NCI-H146 treated with DMSO at 0.1 percent for 48 hours (cell line): ENCODE results near the gene EWSR1.

Experiments
- DNase-seq: peaks from one replicate; lab custom pipeline; 2025; ENCODE audit not compliant: unreplicated experiment; lab: John Stamatoyannopoulos, UW

The EWSR1 gene

DNA sequence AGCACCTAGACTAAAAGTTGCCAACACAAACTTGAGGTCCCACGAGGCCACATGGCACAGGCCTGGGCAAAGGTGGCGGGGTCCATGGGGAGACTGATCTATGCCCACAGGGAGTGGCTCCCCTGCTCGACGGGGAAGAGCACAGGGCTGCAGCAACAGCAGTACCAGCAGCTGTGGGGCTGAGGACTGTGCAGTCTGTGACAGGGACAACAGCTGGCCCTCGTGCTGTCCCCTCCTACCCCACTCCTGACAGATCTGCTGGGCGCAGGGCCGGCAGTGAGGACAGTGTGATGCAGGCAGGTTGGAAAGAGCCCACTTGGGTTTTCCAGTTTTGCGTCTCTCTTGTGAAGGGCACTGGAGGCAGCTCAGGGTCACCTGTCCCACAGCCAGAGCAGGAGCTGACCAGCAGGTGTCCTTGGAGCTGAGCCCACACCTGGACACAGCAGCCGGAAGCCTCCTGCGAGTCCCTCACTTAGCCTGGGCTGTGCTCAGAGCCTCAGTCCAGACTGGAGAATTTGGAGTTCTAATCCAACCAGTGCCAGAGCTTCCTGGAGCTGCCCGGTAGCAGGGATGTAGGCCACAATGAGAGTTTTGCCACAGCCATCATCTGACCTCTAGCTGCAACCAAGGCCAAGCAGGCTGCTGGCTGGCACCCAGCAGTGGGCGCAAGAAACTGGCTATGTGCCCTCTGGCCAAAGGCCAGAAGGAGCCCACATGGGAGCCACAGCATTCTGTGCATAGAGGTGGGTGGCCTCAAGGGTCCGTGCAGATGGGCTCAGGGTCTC, 34.8 kb downstream of the EWSR1 start:
- no peak for DNase-seq

DNA sequence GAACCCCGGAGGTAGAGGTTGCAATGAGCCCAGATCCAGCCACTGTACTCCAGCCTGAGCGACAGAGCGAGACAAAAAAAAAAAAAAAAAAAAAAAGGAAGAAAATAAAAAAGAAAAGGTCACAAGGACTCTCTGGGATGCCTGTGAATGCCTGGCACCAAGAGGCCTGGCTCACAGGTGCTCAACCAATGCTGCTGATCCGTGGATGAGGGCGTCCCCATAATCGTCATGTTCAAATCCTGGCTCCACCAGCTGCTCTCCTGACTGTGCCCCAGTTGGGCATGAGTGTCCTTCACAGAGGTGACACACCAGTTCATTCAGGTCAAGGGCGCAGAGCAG, 37.7 kb downstream of the EWSR1 start:
- DNase-seq, result no peak

DNA sequence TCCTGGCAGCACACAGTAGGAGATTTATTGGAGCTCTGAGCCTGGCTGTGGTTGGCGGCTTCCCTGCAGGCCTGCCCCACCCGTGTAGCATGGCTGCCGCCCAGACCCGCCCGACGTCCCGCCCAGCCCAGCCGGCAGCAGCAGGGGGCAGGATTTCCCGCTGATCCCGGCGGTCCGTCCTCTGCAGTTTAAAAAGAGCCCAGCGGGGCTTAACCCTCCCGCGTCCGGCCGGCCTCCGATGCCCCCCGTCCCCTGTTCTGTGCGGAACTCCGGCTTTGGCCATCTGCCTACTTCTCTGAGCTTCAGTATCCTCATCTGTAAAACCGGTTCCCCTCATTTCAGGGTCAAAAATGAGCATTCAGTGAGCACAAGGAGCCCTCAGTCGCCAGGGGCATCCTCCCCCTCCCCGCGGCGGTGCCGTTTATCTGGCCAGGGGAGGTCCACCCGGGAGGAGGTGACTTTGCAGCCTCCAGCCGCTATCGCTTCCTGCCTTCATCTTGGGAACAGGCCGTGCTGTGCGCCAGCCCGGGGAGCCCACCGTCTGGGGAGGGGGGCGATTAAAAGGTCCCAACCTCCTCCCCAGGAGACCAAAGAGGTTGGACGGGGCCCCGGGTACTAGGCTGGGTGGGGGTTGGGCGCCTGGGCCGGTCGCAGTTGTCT, 38.2 kb downstream of the EWSR1 start, which contains the start of gene GAS2L1:
GAS2L1 (plus strand) TSS at position 476 of the 660 bp plus-strand sequence. CDS start 1,456 bp downstream, outside the sequence.
- peak; percentile 41 for DNase-seq

DNA sequence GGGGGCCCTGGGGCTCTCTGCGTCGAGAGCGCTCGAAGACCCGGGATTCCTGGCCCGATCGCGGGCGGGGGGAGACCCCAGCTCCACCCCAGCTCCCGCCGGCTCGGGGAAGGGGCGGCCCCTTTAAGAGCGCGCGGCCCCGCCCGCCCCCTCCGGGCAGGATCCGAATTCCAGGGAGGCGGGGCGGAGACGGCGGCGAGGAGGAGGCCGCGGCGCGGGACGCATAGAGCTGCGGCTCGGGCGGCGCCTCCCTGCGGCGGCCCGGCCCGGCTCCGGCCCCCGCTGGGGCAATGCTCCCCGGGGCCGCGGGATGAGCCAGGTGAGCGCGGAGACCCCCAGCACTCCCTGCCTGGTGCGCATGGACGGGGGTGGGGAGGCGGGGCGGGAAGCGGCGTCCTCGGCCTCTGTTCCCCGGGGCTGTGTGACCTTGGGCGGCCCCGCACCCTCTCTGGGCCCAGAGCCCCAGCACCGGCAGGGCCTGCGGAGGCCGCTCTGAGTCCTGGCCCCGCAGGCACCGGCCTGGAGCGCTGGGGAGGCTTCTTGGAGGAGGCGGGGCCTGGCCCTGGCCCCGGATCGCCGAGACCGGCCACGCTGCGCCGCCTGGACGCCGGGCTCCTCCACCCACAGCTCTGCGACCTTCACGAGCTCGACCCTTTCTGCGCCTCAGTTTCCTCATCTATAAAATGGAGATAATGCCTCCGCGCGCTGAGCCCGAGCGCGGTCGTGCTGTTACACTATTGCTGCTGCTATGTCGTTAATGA, 38.9 kb downstream of the EWSR1 start:
- peak; percentile 36 for DNase-seq

DNA sequence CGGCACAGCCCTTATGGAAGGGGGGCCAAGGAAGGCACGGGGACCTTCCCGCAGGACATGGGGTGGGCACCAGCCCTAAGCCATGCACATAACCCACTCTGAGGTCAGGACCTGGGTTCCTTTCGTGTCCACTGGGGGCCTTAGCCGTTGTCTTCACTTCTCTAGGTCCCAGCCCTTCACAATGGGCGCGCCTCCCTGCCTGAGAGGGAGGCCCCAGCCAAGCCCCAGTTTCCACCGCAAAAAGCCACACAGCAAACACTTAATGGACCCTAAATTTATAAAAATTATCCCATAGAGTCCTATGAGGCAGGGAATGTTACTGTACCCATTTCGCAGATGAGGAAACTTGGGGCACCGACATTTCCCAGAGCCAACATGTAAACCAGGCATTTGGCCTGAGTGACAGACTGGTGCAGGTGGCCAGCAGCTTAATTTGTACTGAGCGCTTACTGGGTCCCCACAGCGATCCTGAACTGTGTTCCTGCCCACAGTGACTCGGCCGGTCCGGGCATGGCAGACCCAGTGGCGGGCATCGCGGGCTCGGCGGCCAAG, 39.6 kb downstream of the EWSR1 start:
- DNase-seq, result no peak

DNA sequence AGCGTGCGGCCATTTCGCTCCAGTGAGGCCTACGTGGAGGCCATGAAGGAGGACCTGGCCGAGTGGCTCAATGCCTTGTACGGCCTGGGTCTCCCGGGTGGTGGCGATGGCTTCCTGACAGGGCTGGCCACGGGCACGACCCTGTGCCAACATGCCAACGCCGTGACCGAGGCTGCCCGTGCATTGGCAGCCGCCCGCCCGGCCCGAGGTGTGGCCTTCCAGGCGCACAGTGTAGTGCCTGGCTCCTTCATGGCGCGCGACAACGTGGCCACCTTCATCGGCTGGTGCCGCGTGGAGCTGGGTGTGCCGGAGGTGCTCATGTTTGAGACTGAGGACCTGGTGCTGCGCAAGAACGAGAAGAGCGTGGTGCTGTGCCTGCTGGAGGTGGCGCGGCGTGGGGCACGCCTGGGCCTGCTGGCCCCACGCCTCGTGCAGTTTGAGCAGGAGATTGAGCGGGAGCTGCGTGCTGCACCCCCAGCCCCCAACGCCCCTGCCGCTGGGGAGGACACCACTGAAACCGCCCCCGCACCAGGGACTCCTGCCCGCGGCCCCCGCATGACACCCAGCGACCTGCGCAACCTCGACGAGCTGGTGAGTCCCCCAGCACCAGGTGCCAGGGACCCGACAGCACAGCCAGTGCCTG, 40.2 kb downstream of the EWSR1 start:
- DNase-seq, result no peak

DNA sequence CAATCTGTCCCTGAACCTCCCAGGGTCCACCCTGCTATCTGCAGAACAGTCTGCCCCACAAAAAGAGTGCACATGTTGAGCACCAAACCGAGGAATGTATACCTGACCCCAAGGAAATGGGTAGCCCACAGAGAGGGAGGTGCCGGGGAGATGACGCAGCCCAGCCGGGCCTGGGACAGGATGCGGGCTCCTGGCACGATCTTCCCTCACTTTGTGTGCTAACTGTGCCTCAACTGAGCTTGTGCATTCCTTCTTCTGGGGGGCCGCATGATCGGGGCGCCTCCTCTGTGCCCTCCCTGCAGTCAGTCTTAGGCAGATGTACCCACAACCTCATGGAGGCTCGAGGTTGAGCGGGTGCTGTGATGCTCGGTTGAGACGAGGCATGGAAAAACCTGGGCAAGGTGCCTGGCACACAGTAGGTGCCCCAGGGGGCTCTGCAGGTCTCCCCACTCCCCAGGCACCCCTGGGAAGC, 40.8 kb downstream of the EWSR1 start:
- DNase-seq, result no peak

DNA sequence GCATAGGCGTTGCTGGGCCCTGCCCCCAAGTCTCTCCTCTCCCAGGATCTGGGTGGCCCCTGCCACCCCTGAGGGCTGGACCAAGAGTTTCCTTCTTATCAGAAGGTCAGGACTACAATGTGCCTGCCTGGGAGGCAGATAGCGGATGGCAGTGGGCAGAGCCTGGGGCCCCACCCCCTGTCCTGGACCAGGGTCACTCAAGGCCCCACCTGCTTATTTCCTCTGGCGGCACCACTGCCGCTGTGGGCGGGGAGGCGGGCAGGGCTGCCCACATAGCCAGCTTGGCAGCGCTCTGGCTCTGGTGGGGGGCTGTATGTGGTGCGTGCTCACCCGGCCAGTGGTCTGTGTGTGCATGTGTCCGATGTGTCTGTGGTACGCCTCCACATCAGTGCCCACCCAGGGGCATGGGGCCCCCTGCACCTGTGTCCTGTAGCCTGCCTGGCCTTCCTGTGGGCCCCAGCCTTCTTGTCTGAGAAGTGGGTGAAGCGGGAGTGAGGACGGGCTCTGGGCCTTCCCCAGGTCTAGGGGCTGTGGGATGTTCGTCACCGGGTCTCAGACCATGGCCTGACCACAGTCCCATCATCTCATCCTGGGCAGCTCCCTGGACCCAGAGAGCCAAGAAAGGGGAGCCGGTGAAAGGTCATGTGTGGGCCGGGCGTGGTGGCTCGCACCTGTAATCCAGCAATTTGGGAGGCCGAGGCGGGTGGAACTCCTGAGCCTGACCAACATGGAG, 41.4 kb downstream of the EWSR1 start:
- DNase-seq, result no peak

DNA sequence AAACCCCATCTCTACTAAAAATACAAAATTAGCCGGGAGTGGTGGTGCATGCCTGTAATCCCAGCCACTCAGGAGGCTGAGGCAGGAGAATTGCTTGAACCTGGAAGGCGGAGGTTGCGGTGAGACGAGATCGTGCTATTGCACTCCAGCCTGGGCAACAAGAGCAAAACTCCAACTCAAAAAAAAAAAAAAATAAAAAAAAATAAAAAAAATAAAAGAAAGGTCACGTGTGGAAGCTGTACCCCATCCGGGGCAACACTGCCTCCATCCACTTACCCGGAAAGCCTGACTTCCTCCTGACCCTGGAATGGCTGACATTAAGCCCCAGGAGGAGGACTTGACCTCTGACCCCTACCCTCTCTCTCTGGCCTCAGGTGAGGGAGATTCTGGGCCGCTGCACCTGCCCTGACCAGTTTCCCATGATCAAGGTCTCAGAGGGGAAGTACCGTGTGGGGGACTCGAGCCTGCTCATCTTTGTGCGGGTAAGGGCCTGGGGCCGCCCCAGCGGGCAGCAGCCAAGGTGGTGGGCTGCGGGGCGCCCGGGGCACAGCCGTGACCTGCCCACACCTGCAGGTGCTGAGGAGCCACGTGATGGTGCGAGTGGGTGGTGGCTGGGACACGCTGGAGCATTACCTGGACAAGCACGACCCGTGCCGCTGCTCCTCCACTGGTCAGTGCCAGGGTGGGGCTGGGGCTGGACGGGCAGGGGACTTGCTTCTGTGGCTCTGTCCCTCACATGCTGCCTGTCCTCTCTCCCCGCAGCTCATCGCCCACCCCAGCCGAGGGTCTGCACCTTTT, 42.2 kb downstream of the EWSR1 start:
- no peak for DNase-seq

DNA sequence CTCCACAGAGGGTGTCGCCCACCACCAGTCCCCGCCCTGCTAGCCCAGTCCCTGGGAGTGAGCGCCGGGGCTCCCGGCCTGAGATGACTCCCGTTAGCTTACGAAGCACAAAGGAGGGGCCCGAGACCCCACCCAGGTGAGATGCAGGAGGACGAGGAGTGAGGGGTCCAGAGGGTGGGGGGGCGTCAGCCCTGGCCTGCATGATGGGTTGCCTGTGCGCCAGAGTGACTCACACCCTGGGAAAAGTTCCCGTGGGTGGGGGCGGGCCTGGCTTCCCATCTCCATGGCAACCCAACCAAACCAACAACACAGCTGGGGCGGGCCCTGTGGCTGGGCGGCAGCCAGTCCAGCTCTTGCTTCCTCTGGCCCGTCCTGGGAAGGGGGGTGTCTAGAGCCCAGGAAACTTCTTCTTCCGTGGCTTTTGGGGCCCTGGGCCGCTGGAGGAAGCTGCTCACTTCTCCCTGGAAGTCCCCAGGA, 42.8 kb downstream of the EWSR1 start:
- DNase-seq, result no peak

DNA sequence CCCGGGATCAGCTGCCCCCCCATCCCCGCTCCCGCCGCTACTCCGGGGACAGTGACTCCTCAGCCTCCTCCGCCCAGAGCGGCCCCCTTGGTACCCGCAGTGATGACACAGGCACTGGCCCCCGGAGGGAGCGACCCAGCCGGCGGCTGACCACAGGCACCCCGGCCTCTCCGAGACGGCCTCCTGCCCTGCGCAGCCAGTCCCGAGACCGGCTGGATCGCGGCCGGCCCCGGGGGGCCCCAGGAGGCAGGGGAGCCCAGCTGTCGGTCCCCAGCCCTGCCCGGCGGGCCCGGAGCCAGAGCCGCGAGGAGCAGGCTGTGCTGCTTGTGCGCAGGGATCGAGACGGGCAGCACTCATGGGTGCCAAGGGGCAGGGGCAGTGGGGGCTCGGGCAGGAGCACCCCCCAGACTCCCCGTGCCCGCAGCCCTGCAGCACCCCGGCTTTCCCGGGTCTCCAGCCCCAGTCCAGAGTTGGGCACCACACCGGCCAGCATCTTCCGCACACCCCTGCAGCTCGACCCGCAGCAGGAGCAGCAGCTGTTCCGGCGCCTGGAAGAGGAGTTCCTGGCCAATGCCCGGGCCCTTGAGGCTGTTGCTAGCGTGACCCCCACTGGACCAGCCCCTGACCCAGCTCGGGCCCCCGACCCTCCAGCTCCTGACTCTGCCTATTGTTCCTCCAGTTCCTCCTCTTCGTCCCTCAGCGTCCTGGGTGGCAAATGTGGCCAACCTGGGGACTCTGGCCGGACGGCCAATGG, 43.6 kb downstream of the EWSR1 start:
- no peak for DNase-seq

DNA sequence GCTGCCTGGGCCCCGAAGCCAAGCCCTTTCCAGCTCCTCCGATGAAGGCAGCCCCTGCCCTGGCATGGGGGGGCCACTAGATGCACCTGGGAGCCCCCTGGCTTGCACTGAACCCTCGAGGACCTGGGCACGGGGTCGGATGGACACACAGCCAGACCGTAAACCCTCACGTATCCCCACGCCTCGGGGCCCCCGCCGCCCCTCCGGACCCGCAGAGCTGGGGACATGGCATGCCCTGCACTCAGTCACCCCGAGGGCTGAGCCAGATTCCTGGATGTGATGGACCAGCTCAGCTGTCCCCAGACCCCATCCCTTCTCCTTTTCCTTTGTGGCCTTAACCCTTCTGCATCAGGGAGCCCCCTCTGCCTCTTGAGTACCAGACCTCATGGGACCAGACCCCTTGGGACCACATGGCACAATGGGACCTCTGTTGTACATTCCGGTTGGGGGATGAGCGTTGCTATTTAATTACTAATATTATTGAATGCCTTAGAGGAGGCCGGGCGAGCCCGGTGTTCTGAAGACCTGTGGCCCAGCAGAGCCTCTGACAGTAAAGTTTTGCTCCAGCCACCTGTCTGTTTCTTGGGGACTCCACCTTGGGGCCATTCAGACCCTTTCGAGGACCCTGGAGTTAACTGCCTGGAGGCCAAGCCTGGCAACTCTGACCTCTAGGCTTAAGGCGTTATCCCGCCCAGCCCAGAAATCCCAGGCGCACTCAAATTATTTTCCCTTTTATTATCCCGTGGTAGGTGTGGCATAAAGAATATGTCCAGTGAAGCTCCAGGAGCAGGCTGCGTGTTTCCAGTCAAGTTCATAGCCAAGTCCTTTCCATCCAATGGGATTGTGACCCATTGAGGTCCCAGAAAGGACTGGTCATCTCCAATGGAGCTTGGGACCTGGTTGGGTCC, 44.4 kb downstream of the EWSR1 start:
- no peak for DNase-seq

DNA sequence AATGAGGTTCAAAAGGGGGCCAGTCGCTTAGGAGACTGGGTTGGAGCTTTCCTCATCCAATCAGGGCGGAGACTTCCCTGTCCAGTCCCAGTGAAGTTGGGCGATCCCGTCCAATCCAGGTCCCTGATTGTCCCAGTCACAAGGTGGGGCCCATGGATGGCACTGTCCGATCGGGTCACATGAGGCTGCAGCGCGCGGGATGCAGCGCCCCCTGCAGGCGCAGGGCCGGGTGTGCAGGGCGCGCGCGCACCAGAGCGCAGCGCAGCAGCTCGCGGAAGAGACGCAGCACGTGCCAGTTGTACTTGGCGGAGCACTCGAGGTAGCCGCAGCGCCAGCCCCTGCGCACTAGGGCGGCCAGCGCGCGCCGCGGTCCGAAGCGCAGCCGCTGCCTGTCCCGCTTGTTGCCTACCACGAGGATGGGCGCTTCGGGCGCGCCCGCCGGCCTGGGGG, 45.1 kb downstream of the EWSR1 start:
- no peak for DNase-seq

DNA sequence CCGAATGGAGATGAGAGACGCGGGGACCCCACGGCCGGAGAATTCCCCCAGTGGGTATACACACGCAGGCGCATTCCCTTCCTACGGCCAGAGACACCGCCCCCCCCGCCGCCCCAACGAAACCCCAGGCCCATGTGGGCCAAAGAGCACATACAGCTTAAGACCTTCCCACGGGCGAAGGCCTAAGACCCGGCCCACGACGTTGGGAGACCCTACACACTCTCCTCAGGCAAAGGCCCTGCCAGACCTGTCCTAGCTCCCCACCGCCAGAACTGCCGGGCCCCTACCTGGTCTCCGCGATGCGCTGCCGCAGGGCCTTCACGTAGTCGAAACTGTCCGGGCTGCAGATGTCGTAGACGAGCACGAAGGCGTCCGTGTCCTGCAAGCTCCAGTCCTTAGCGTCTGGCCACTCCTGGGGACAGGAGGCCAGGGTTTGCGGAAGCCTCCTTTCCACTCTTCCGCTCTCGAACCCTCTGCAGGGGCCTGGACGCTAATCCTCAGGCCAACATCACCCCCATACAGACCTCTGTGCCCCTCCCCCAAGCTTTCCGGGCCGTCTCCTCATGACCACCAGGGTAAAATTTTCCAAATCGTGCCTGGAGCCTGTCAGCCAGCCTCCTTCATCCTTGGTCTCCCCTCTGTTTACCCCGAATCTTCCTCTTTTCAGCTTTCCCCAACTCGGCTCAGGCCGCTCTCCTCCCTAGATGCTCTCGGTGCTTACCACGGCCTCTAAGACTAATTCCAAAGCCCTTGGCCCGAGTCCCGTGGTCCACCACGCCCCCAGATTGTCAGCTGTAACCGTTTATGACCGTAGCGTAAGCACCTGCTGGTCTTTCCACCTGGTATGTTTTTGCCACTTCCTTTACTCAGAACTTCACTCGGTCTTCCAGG, 45.8 kb downstream of the EWSR1 start:
- peak; percentile 0 for DNase-seq

DNA sequence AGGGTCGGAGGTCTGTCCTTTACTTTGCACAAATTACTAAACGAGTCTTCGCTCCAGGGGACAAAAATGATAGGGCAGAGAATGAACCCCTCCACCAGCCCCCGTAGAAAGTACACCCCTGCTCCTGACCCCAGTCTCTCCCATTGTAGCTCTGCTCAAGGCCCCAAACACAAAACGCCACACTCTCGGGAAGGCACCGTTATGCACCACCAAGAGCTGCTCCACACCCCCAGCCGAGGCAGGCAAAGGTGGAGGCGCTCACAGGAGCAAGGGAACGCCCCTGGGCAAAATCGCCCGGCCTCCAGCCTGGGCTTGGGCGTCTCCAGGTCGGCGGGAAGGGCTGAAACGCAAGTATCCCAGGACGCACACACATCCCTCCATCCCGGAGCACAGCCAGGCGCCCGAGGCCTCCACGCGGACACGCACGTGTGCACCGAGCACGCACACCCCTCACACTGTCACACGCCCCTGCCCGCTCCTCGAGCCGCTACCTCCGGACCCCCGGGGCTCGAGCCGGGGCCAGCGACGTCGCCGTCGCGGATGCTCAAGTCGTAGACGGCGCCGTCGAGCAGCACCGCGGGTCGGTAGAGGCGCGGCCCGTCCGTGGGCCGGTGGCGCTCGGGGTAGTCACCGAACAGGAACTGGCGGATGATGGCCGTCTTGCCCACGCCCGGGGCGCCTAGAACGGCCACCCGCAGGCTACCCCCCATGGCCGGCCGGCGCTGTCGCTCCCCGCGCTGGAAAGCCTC, 46.6 kb downstream of the EWSR1 start:
- no peak for DNase-seq
